ENCODE data around the gene NPC1L1. TPM values are rescaled to one million over a fixed set of nuclear protein-coding genes. Genes with fewer than 3 reads are reported as not detected.
"Not testable (repeated sequence)": the region's sequence is repeated elsewhere in the genome, so short reads cannot be mapped to it uniquely, and the experiment has no call there.

NPC1L1 gene
- total RNA-seq, 1 experiment from 2014 or later = not detected

DNA sequence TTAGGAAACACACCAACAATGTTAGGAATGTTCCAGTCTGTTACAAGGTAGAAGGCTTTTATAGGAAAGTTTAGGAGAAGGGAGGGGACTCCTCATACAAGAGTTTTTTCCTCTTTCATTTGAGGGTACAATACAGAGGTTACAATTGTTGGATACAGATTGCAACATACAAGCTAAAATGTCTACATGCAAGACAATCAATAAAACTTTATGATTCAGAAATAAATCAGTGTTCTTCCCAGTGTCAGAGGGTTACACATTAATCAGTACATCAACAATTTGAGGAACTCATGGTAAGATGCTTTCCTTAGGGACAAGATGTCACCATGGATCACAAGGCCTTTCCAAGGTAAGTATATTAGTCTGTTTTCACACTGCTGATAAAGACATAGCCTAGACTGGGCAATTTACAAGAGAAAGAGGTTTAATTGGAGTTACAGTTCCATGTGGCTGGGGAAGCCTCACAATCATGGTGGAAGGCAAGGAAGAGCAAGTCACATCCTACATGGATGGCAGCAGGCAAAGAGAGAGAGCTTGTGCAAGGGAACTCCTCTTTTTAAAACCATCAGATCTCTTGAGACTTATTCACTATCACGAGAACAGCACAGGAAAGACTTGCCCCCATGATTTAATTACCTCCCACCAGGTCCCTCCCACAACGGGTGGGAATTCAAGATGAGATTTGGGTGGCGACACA, 34.4 kb downstream of the NPC1L1 start:
- not testable (repeated sequence) for DNase-seq (ENCODE audit: low read depth)

- DNase-seq (ENCODE audit: low read depth) = peak; percentile 30
These were observed 35.5 kb downstream of the NPC1L1 start for GRCh38 chr7:44505595-44505994.

GRCh38 chr7:44498230-44498954, 42.7 kb downstream of the NPC1L1 start:
- DNase-seq (ENCODE audit: low read depth) = peak; percentile 39

- DNase-seq (ENCODE audit: low read depth) = no peak
These were observed 43.7 kb downstream of the NPC1L1 start for GRCh38 chr7:44497155-44498027.

DNA sequence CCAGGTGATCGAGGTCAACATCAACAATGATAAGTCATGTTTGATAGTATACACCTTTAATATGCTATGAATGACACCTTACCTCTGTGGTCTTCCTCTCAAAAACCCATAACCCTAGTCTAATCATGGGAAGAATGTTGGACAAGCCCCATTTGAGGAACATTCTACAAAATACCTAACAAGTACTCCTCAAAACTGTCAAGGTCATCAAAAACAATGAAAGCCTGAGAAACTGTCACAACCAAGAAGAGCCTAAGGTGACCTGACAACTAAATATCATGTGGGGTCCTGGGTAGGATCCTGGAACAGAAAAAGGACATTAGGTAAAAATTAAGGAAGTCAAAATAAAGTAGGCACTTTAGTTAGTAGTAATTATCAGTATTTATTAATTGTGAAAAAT, 44.7 kb downstream of the NPC1L1 start:
- no peak for DNase-seq (ENCODE audit: low read depth)

- no peak for DNase-seq (ENCODE audit: low read depth)
These were observed 46.2 kb downstream of the NPC1L1 start for GRCh38 chr7:44494960-44495359.

DNA sequence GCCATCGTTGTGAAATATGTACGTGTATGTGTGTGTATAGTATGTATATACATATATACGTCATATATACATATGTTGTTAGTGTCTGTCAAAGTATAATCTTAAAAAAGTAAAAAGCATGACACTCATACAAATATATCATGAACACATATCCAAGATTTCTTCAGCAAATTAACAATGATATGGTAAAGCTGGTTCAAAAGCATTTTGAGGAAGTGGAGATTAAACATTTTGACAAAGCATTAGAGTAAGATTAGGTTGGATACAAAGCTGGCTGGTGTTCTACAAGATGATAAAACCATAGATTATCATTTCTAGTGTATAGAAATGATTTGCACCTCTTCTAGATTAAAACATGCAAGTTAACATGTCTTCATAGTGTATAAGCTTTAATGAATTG, 49.9 kb downstream of the NPC1L1 start:
- DNase-seq (ENCODE audit: low read depth) = no peak

- DNase-seq (ENCODE audit: low read depth) = peak; percentile 87
These were observed 50.6 kb downstream of the NPC1L1 start, which contains the start of gene NUDCD3 for GRCh38 chr7:44490351-44491200. Gene NUDCD3, minus strand, starts transcription at chr7:44490658. Its CDS starts 58 bp downstream, at chr7:44490600.

DNA sequence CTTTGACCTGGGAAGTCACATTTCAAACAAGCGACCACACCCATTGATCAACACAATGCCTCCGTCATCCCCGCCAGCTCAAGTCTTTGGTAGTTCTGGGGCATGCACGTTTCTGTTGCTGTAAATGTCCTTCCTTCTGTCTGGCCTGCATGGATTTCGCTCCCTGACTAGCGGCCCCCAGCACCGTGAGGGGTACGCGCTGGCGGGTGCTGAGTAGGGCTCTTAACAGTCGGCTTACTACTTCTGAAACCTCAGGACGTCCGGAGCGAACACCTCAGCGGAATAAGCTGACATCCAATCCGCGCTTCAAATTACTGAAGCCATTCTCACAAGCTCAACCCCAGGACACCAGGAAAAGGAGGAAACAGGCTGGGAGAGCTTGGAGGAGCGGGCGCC, 51.2 kb downstream of the NPC1L1 start:
- DNase-seq (ENCODE audit: low read depth) = no peak

- no peak for DNase-seq (ENCODE audit: low read depth)
These were observed 52.2 kb downstream of the NPC1L1 start for GRCh38 chr7:44488955-44489354.

DNA sequence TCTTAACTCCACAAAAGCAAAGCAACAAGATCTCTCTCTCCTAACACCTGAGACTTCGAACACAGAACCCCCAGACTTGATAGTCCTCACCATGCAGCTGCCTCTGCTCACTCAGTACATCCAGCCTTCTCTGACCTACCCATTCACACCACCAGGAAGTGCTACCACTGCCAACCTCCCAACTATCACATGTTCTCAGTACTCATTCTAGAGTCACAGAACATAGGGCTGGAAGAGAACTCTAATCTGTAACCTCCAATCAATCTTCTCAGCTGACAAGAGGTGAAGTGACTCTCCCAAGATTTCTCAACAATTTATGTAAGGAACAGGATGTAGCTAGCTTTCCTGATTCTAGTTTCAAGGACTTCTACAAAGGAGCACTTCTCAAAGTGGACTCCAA, 54.4 kb downstream of the NPC1L1 start:
- peak; percentile 53 for DNase-seq (ENCODE audit: low read depth)

DNA sequence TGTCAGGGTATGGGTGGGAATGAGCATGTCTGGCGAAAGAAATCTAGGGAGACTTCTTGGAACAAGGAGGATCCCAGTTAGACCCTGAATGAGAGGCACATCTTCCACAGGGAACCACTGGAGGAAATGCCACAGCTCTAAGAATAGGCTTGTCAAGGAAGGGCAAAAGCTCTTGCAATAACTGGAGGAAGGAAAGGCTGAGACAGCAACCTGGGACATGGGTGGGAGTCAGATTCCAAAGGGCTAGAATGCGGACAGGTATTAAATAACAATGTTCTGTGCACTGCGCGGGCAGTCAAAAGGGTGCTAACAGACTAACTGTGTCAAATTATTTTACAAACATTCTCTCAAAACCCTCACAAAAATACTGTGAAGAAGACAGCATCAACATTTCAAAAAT, 55.1 kb downstream of the NPC1L1 start:
- no peak for DNase-seq (ENCODE audit: low read depth)

DNA sequence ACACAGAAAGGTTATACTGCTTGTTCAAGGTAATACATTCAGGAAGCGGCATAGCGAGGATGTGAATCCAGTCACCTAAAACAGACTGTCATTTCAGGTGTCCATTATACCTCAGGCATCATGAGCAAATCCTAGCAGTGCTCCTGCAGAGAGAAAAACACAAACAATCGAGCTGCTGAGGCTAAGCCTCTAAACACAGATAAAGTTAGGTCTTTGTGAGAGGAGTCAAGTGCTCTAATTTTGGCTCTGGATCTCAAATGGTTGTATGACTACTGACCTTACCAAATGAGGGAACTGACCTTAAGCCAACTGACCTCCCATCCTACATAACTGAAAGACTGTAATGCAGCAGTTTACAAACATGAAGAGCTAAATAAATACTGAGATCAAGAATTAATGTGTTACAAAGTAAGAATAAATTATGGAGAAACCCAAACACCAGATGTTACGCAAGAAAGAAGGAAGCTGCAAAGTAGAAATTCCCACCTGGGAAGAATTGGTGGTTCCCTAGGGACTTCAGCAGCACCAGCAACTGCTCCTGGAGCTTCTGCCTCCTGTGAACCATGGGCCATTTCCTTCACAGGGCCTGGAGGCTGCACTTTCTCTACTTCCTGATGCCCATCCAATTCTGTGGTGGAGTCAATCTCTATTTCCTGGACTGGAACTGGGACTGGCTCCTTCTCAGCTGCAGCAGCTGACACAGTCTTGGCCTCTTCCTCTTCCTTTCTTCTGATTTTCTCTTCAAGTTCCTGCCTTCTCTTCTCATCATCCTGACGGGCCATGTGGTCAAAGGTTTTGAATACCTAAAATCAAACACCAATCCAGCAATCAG, 56.4 kb downstream of the NPC1L1 start:
- no peak for DNase-seq (ENCODE audit: low read depth)

GRCh38 chr7:44482502-44483485, 58.3 kb downstream of the NPC1L1 start:
- no peak for DNase-seq (ENCODE audit: low read depth)

DNA sequence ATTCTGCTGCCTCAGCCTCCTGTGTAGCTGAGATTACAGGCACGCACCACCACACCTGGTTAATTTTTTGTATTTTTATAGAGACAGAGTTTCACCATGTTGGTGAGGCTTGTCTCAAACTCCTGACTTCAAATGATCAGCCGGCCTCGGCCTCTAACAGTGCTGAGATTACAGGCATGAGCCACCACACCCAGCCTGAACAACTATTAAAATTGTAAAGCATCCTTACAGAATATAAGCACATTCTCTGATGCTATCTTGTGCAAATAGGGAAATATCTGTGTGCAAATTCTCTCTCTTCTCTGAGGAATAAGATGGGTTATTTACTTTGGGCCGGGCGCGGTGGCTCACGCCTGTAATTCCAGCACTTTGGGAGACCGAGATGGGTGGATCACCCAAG, 63.2 kb downstream of the NPC1L1 start:
- DNase-seq (ENCODE audit: low read depth) = no peak

GRCh38 chr7:44477063-44477830, 63.9 kb downstream of the NPC1L1 start:
- peak; percentile 91 for DNase-seq (ENCODE audit: low read depth)

- DNase-seq (ENCODE audit: low read depth) = no peak
These were observed 64.8 kb downstream of the NPC1L1 start for GRCh38 chr7:44476313-44476712.

- peak; percentile 34 for DNase-seq (ENCODE audit: low read depth)
These were observed 67.8 kb downstream of the NPC1L1 start for GRCh38 chr7:44473295-44473694.
